ENCODE results near the gene FUT6.

The FUT6 gene

GRCh38 chr19:5827342-5827890 is 12.1 kb downstream of the FUT6 start:
- DNase-seq = no peak

- DNase-seq = peak; percentile 27
These were observed 12.8 kb downstream of the FUT6 start for GRCh38 chr19:5826531-5827341.

- no peak for DNase-seq
These were observed 14.3 kb downstream of the FUT6 start for GRCh38 chr19:5825178-5825577.

- DNase-seq = no peak
These were observed 14.8 kb downstream of the FUT6 start for GRCh38 chr19:5824751-5825150.

- no peak for DNase-seq
These were observed 15.8 kb downstream of the FUT6 start for GRCh38 chr19:5823579-5824281.

GRCh38 chr19:5822181-5822844 is 17.2 kb downstream of the FUT6 start:
- no peak for DNase-seq

- no peak for DNase-seq
These were observed 17.9 kb downstream of the FUT6 start for GRCh38 chr19:5821521-5822180.

GRCh38 chr19:5820785-5821184 is 18.7 kb downstream of the FUT6 start:
- DNase-seq = no peak

GRCh38 chr19:5818594-5818993 is 20.9 kb downstream of the FUT6 start:
- no peak for DNase-seq

- no peak for DNase-seq
These were observed 22.3 kb downstream of the FUT6 start for GRCh38 chr19:5817218-5817617.

- DNase-seq = no peak
These were observed 24.7 kb downstream of the FUT6 start for GRCh38 chr19:5814852-5815246.

GRCh38 chr19:5814123-5814851 is 25.2 kb downstream of the FUT6 start:
- DNase-seq = no peak

- DNase-seq = no peak
These were observed 28.4 kb downstream of the FUT6 start for GRCh38 chr19:5811117-5811516.

- no peak for DNase-seq
These were observed 30.0 kb downstream of the FUT6 start for GRCh38 chr19:5809469-5809868.

- DNase-seq = no peak
These were observed 30.4 kb downstream of the FUT6 start for GRCh38 chr19:5809053-5809452.

GRCh38 chr19:5808120-5808816 is 31.2 kb downstream of the FUT6 start:
- DNase-seq = no peak

GRCh38 chr19:5806905-5807304 is 32.6 kb downstream of the FUT6 start:
- no peak for DNase-seq

- DNase-seq = no peak
These were observed 33.4 kb downstream of the FUT6 start for GRCh38 chr19:5806133-5806489.

- DNase-seq = peak; percentile 76
These were observed 33.9 kb downstream of the FUT6 start for GRCh38 chr19:5805462-5806132.

- DNase-seq = peak; percentile 44
These were observed 34.7 kb downstream of the FUT6 start, which contains the start of gene NRTN for GRCh38 chr19:5804516-5805461. Gene NRTN, plus strand, starts transcription at chr19:5805067. Its CDS starts 19,099 bp downstream, at chr19:5824166.

Data from activated CD4-positive, alpha-beta T cell treated with anti-CD3 and anti-CD28 coated beads for 48 hours (primary cell).